ENCODE data around the gene CUBN. TPM values are rescaled to one million over a fixed set of nuclear protein-coding genes. Genes with fewer than 3 reads are reported as not detected.

CUBN gene
- total and polyA plus RNA-seq, 10 of the 15 experiments (the other 5 are each of a cell fraction or from before 2014, with no cell fraction given): under 0.01 to 0.14 (median 0.02) TPM; not detected in 6

DNA sequence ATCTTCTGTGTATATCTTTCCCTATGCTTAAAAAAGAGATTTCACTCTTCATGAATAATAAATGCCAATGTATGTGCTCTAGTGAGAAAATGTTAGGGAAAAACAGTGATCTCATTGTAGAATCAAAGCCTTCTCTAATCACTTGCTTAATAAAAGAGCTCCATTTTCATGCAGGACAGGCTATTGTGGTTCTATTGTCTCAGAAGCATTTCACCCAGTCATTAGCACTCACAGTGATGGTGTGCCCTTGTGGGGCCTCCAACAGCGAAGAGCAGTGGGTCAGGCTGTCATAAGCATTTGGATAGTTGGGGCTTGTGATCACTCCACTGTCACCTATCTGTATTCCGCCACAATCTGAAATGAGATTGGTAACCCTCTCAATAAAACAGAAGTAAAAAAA is 228.5 kb downstream of the CUBN start:
- 50% methylated on average over 2 of the region's 2 CpGs for WGBS (ENCODE audit: insufficient coverage, insufficient replicate concordance, low lambda C conversion rate, missing lambda C conversion rate)
- H2AFZ ChIP-seq (ENCODE audit: control insufficient read depth, low read depth, low read length): no peak overlapping the region
- no peak overlapping the region for H3K4me2 ChIP-seq (ENCODE audit: control insufficient read depth, insufficient read depth)
- DNase-seq (ENCODE audit: low read depth, low spot score) (no peak), ATAC-seq (no peak), FAIRE-seq (no peak)
- H3K27me3 ChIP-seq (replicated peaks in 1 of 2; ENCODE audit: control insufficient read depth in 2 of 2, insufficient read depth in 2 of 2, low read length in 1 of 2): no peaks in the 10 kb centered on the region
- TF ChIP-seq SP1 (IDR thresholded peaks at IDR 0.05; ENCODE audit: low read depth, low read length) (no peak), STAT1 (conservative IDR thresholded peaks at IDR 0.05) (no peak), BCL11A (IDR thresholded peaks at IDR 0.05; ENCODE audit: low read depth, low read length) (no peak), FOXK2 (IDR thresholded peaks at IDR 0.05) (no peak), DPF2 (IDR thresholded peaks at IDR 0.05) (no peak)
- TF ChIP-seq, protein P1, sequence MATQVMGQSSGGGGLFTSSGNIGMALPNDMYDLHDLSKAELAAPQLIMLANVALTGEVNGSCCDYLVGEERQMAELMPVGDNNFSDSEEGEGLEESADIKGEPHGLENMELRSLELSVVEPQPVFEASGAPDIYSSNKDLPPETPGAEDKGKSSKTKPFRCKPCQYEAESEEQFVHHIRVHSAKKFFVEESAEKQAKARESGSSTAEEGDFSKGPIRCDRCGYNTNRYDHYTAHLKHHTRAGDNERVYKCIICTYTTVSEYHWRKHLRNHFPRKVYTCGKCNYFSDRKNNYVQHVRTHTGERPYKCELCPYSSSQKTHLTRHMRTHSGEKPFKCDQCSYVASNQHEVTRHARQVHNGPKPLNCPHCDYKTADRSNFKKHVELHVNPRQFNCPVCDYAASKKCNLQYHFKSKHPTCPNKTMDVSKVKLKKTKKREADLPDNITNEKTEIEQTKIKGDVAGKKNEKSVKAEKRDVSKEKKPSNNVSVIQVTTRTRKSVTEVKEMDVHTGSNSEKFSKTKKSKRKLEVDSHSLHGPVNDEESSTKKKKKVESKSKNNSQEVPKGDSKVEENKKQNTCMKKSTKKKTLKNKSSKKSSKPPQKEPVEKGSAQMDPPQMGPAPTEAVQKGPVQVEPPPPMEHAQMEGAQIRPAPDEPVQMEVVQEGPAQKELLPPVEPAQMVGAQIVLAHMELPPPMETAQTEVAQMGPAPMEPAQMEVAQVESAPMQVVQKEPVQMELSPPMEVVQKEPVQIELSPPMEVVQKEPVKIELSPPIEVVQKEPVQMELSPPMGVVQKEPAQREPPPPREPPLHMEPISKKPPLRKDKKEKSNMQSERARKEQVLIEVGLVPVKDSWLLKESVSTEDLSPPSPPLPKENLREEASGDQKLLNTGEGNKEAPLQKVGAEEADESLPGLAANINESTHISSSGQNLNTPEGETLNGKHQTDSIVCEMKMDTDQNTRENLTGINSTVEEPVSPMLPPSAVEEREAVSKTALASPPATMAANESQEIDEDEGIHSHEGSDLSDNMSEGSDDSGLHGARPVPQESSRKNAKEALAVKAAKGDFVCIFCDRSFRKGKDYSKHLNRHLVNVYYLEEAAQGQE (IDR thresholded peaks at IDR 0.05; ENCODE audit: low read depth, low read length): no peak
- no peaks in the 10 kb centered on the region for H3K9me3 ChIP-seq (replicated peaks; ENCODE audit: control insufficient read depth, insufficient read depth, low read length)
- no peaks in the 10 kb centered on the region for H4K20me1 ChIP-seq (ENCODE audit: control insufficient read depth, insufficient read depth)
- ChIA-PET RAD21 (ENCODE audit: unreplicated experiment) (no interaction called here), CTCF (interaction anchor here (1.8 kb wide), 1 partner anchor 73 kb away, joined by 6 read pairs; no protein-coding TSS in a partner anchor), SMC1A (ENCODE audit: uncharacterized antibody, unreplicated experiment) (no interaction called here), POLR2A (no interaction called here)
- intact Hi-C loops (cut with micrococcal nuclease; ENCODE audit: unreplicated experiment): no loop called here
- H3K36me3 ChIP-seq (ENCODE audit: control insufficient read depth in 2 of 2, insufficient read depth in 2 of 2, low read length in 1 of 2): no peaks in the 10 kb centered on the region
- no peaks in the 10 kb centered on the region for H3K4me1 ChIP-seq (ENCODE audit: control insufficient read depth, insufficient read depth, low read length)
- no TSS peak for BruUV-seq (replicated peaks)
- no peak overlapping the region for H3K27ac ChIP-seq (ENCODE audit: control insufficient read depth, insufficient read depth)
- no peaks in the 10 kb centered on the region for H3K79me2 ChIP-seq (ENCODE audit: control insufficient read depth, insufficient read depth, low read length)
- H3K9ac ChIP-seq (ENCODE audit: control insufficient read depth, insufficient read depth, low read length): no peak overlapping the region
- H3K4me3 ChIP-seq: no peak overlapping the region
- in situ Hi-C loops (cut with MboI): no loop called here

All from GM12878 (cell line).